Gastroesophageal sphincter (tissue), 2 donors: ENCODE measurements around the gene NRG2.

Source experiments
- EP300 ChIP-seq: sonication (generic); formaldehyde crosslinking; IDR thresholded peaks from one replicate; pipeline ENCODE4 v1.6.1; 2017; ENCODE audit warnings: antibody characterized with exemption, mild to moderate bottlenecking
- POLR2A ChIP-seq, 2 donors: fragments of 450-650 bp; IDR thresholded peaks; one replicate each; pipeline ENCODE4 v1.6.1; 2017; ENCODE audit warnings: antibody characterized with exemption in 2 of 2, mild to moderate bottlenecking in 2 of 2, moderate library complexity in 1 of 2
- POLR2AphosphoS5 ChIP-seq: sonication (generic); formaldehyde crosslinking; IDR thresholded peaks from one replicate; pipeline ENCODE4 v1.6.1; 2017; ENCODE audit warnings: antibody characterized with exemption

DNA sequence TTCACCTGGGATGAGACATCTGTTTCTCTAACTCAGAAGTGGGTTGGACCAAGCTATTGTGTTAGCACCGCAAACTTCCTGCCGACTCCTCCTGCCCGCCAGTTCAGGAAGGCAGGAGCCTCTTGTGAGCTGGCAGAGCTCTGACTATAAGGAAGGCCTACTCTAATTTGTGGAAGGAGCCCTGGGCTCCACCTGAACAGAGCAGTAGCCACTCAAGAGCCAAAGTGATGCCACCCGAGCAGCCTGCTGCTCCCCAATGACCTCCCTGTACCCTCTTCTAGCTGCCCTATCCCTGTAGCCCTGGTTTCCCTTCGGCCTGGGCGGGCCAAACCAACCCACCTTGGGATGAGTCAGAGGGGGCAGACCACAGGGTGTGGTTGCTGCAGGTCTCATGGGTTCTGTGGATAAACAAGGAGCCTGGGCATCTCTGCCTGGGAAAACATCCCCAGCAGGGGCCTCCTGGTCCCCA is 165.9 kb downstream of the NRG2 start:
- no peak for TF ChIP-seq POLR2A (IDR thresholded peaks at IDR 0.05)
- TF ChIP-seq POLR2AphosphoS5 = no peak
- TF ChIP-seq EP300 = no peak
